Panc1 (cell line): Measurements from ENCODE around the gene USP30.

ENCODE experiments used
- CTCF ChIP-seq: fragments of 450-650 bp; IDR thresholded peaks from 2 replicates; pipeline ENCODE4 v1.5.1; 2017; ENCODE audit warnings: mild to moderate bottlenecking
- REST ChIP-seq, 2 experiments: IDR thresholded peaks; 2 replicates each; pipeline ENCODE4 v1.6.1; 2011 to 2012; ENCODE audit warnings: low read depth in 2 of 2, control low read depth in 1 of 2, low read length in 1 of 2, mild to moderate bottlenecking in 1 of 2, moderate library complexity in 1 of 2; ENCODE audit not compliant: insufficient read depth in 1 of 2

GRCh38 chr12:109052097-109052413 lies 321 bp upstream of the USP30 start:
- no peak for TF ChIP-seq CTCF
- no peak for TF ChIP-seq REST (IDR thresholded peaks at IDR 0.05; ENCODE audit: insufficient read depth in 1 of 2, low read depth in 2 of 2, low read length in 1 of 2)
